GM12875 (cell line): Measurements from ENCODE around the gene SOD1.

Experiments used
- H3K4me3 ChIP-seq: one replicate; pipeline ENCODE4 v1.5.1; 2011; ENCODE audit warnings: low read depth, low read length, control low read depth
- TF ChIP-seq, protein P1 (sequence below): IDR thresholded peaks from 2 replicates; pipeline ENCODE4 v1.5.1; 2011; ENCODE audit warnings: low read depth, mild to moderate bottlenecking, control low read depth, inconsistent platforms, low read length, moderate library complexity, borderline replicate concordance; ENCODE audit not compliant: insufficient read depth

The SOD1 gene

GRCh38 chr21:31698461-31698860 lies 39.0 kb downstream of the SOD1 start:
- TF ChIP-seq, protein P1, sequence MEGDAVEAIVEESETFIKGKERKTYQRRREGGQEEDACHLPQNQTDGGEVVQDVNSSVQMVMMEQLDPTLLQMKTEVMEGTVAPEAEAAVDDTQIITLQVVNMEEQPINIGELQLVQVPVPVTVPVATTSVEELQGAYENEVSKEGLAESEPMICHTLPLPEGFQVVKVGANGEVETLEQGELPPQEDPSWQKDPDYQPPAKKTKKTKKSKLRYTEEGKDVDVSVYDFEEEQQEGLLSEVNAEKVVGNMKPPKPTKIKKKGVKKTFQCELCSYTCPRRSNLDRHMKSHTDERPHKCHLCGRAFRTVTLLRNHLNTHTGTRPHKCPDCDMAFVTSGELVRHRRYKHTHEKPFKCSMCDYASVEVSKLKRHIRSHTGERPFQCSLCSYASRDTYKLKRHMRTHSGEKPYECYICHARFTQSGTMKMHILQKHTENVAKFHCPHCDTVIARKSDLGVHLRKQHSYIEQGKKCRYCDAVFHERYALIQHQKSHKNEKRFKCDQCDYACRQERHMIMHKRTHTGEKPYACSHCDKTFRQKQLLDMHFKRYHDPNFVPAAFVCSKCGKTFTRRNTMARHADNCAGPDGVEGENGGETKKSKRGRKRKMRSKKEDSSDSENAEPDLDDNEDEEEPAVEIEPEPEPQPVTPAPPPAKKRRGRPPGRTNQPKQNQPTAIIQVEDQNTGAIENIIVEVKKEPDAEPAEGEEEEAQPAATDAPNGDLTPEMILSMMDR = no peak
- no peak overlapping the region for H3K4me3 ChIP-seq

DNA sequence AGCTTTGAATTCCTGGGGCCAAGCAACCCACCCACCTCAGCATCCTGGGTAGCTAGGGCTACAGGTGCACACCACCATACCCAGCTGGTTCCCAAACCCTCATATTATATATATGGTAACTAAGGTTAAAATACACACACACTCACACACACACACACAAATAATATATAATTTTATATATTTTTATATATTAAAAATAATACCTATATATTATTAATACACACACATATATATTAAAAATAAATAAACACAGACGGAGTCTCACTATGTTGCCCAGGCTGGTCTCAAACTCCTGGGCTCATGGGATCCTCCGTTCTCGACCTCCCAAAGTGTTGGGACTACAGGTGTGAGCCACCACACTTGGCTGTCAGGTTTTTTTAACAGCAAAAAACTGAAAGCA lies 40.5 kb downstream of the SOD1 start:
- no peak overlapping the region for H3K4me3 ChIP-seq
- TF ChIP-seq, protein P1 = no peak

DNA sequence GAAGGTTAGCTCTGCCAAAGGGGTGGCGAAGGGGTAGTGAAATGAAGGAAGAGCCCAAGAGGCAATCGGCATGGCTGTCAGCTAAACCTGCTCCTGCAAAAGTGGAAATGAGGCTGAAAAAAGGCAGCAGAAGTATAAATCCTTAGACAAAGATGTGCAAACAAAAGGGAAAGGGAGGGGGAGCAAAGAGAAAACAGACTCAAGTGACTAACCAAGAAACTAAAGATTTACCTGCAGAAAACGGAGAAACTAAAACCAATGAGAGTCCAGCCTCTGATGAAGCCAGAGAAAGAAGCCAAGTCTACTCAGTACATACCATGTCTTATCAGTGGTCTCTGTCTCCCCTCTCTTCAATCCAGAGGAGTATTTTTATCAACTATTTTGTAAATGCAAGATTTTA lies 47.1 kb downstream of the SOD1 start:
- TF ChIP-seq, protein P1 = no peak
- H3K4me3 ChIP-seq = no peak overlapping the region

DNA sequence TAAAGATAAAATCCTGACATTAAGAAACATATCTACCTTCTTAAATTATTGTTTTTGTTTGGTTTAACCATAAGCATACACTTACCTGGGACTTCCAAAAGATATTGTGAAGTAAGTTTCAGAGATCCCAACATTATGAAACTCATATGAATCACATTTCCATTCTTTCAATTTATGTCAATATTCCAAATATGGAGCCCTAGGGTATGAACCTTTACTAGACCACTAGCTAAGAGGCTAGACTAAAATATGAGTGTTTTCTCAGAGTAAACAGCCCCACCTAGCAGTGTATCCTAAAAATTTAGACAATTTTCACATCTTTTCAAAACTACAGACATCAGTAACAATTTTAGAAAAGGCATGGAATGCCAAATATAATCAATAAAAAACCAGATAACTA lies 48.0 kb downstream of the SOD1 start:
- TF ChIP-seq, protein P1 = no peak

DNA sequence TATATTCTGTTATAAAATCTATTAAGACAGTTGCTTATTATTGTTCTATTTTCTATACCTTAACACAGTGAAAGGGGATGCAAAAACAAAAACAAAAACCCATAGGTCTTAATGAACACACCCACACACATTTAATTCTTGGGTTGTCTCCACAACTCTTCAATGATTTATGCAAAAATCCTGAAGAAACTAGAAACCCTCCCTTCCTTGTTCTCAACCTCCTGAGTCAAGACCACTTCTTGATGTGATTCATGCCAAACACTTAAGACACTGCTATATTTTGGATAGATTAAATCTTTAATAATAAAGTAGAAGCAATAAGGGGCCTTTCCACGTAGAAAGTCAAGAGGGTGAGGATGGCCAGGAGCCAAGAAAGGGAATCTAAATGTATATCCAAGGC lies 49.0 kb downstream of the SOD1 start:
- TF ChIP-seq, protein P1 = no peak
- no peak overlapping the region for H3K4me3 ChIP-seq

More for the DNA sequence above, 48.0 kb downstream of the SOD1 start:
- H3K4me3 ChIP-seq = no peak overlapping the region

GRCh38 chr21:31710586-31710985 lies 51.1 kb downstream of the SOD1 start:
- TF ChIP-seq, protein P1 = no peak
- no peak overlapping the region for H3K4me3 ChIP-seq

- no peak overlapping the region for H3K4me3 ChIP-seq
Measured at GRCh38 chr21:31711326-31711725, 51.8 kb downstream of the SOD1 start.

More at GRCh38 chr21:31711326-31711725, 51.8 kb downstream of the SOD1 start:
- TF ChIP-seq, protein P1 = no peak
